ENCODE results near the gene PPIH.
"Not testable (repeated sequence)": the region's sequence is repeated elsewhere in the genome, so short reads cannot be mapped to it uniquely, and the experiment has no call there.

Gene PPIH

DNA sequence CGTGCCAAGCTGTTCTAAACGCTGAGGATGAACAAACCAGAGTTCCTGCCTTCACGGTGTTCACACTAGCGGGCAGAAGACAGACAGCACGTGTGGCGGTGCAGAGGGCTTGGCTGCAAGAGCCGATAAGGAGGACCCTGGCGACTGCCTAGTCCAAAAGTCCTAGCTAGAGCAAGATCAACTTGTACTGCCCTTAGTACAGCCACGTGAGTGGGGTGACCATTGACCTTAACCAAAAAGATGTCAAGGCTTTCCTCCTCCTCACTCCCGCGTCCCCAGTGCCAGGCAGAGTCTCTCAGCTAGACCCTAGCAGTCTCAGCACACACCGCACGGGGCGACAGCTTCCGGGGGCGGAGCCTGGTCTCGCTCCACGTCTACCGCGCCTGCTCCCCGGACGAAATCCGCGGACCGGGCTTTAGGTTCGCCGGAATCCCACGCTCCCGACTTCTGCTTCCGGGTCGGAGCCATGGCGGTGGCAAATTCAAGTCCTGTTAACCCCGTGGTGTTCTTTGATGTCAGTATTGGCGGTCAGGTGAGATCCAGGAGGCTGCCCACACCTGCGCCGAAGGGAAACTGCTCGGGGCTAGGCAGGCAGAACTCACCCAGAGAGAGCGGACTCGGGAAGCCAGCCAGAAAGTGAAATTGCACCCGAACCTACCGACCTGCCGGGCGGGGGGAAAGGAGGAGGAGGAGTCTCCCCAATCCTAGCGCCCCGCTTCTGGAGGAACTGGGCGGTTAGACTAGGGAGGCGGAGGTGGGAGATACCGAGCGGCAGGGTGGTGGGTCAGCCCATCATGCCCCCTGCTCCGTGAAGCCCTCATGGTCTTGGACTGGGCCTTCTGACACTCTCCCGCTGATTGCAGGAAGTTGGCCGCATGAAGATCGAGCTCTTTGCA, at the start of gene PPIH:
TSS of gene PPIH (plus strand) at position 443 of the 896 bp plus-strand sequence. CDS start at position 467, 24 bp downstream.
- peak; percentile 84 to 91 for DNase-seq (ENCODE audit: low read depth in 1 of 2, low spot score in 1 of 2)

GRCh38 chr1:42613803-42614131, 44.5 kb upstream of the PPIH start:
- DNase-seq (ENCODE audit: low read depth in 1 of 2, low spot score in 1 of 2) = no peak

DNA sequence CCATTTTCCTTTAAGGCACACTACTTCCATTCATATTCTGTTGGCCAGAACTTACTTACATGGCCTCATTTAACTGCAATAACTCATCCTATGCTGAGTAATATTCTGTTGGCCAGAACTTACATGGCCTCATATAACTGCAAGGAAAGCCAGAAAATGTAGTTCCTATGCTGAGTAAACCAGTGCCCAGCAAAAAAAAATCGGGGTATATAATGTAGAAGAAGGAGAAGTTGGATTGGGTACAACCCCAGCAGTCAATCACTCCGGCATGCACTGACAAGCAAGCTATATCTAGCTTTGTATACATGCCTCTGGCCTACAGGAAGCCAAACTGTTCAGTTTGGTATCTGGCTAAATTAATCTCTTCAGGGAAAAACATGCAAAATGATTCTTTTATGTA, 39.4 kb upstream of the PPIH start:
- DNase-seq (ENCODE audit: low read depth in 1 of 2, low spot score in 1 of 2) = no peak

GRCh38 chr1:42620307-42620706, 37.9 kb upstream of the PPIH start:
- no peak for DNase-seq (ENCODE audit: low read depth in 1 of 2, low spot score in 1 of 2)

DNA sequence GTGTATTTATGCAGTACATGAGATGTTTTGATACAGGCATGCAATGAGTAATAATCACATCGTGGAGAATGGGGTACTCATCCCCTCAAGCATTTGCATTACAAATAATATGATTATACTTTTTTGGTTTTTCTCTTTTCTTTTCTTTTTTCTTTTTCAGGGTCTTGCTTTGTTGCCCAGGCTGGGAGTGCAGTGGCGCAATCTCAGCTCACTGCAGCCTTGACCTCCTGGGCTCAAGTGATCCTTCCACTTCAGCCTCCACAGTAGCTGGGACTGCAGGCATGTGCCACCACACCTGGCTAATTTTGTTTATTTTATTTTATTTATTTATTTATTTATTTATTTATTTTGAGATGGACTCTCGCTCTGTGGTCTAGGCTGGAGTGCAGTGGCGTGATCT, 37.0 kb upstream of the PPIH start:
- DNase-seq (ENCODE audit: low read depth in 1 of 2, low spot score in 1 of 2) = not testable (repeated sequence)

GRCh38 chr1:42627205-42627604, 31.0 kb upstream of the PPIH start:
- DNase-seq (ENCODE audit: low read depth in 1 of 2, low spot score in 1 of 2) = not testable (repeated sequence)

GRCh38 chr1:42639116-42639515, 19.1 kb upstream of the PPIH start:
- no peak for DNase-seq (ENCODE audit: low read depth in 1 of 2, low spot score in 1 of 2)

DNA sequence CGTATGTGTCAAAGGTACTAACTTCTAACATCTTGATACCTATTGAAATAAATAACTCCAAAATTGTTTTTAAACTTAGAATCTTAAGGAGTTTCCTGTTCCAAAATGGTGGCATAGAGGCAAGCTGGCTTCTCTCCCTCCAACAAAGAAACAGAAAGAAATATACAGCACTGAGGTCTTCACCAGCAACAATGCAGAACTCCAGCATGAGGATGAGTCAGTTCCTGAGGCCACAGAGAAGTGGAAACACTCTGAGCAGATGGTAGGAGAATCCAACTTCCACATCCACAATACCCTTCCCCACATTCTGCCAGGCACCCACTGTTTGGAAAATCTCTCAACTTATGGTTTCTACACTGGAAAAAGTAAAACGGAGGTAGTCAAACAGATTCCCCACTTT, 12.2 kb upstream of the PPIH start:
- no peak for DNase-seq (ENCODE audit: low read depth in 1 of 2, low spot score in 1 of 2)

GRCh38 chr1:42657201-42657600, 1.0 kb upstream of the PPIH start:
- DNase-seq (ENCODE audit: low read depth in 1 of 2, low spot score in 1 of 2) = no peak

DNA sequence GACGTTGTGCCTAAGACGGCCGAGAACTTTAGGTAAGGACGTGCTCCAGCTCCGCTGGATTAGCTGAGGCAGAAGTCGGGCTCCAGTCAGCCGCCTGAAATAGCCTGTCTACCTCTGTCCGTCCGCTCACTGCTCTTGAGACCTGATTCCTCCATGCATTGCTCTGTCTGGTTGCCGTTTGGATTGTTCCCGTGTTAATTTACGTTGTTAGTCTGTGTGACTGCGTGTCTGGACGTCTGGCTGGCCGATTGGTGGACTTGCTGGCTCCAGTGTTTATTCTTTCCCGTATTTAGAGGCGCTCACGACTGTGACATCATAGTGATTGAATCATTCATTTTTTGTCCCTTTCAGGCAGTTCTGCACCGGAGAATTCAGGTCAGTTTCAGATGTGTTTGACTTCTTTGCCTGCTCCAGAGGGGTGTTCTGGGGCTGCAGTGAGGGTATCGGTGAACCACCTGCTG, 684 bp downstream of the PPIH start:
- DNase-seq (ENCODE audit: low read depth in 1 of 2, low spot score in 1 of 2) = no peak

DNA sequence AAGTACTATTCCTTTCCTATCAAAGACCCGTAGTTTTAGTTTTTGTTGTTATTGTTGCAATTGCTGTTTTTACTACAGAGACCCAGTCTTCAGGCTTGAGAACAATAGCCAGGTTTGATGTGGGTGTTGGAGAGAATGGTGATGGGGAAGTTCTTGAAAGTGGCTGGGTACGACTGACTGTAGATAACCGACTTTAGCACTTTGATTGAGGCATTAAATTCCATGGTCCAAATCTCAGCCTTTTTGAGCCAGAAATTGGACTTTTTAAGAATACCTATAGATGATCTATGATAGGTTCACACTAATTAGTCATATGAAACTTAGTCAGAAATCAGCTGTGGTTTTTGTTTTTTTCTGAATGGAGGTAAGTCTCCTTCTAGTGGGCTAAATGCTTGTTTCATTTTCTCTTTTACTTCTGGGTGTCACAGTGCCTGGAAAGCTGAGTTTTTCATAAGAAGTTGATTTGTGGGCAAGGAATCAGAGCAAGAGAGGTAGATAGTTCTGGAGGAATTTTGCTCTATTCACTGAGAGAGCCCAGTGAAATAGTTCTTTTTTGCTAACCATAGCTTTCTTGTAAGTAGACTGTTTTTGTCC, 2.8 kb downstream of the PPIH start:
- no peak for DNase-seq (ENCODE audit: low read depth in 1 of 2, low spot score in 1 of 2)

DNA sequence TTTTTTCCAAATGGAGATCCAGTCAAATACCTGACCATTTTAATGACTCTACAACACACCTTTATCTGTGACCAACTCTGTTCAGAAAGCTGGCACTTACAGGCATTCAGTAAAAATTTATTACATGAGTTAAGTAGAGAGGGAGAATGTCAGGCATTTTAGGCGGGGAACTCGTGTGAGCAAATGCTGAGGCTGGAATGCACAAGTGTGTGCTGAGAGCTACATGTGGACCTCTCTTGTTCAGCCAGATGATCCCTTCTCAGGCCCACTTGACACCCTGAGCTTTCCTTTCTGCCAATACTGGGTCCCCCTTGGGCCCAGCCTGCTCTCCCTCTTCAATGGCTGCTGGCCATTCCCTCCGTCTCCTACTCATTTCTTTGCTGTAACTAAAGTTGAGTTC, 11.7 kb downstream of the PPIH start:
- no peak for DNase-seq (ENCODE audit: low read depth in 1 of 2, low spot score in 1 of 2)

DNA sequence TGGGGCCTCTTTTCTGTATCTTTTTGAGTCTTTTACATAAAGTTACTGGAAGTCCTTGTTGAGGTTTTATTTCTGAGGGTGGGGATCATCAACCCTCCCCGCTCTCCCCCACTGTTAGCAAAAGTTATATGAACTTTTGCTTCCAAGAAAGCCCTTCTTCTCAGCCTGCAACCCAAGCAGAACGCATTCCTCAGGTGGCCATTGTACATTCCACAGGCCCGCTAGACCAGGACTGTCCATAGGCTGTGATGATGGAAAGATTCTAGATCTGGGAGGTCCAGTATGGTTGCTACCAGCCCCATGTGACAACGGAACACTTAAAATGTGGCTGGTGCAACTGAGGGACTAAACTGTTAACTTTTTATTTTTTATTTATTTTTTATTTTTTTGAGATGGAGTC, 12.2 kb downstream of the PPIH start:
- DNase-seq (ENCODE audit: low read depth in 1 of 2, low spot score in 1 of 2) = no peak

GRCh38 chr1:42674214-42674613, 16.0 kb downstream of the PPIH start:
- DNase-seq (ENCODE audit: low read depth in 1 of 2, low spot score in 1 of 2) = no peak

- no peak for DNase-seq (ENCODE audit: low read depth in 1 of 2, low spot score in 1 of 2)
These were observed 16.5 kb downstream of the PPIH start for GRCh38 chr1:42674682-42675081.

GRCh38 chr1:42675467-42675866, 17.2 kb downstream of the PPIH start:
- no peak for DNase-seq (ENCODE audit: low read depth in 1 of 2, low spot score in 1 of 2)

DNA sequence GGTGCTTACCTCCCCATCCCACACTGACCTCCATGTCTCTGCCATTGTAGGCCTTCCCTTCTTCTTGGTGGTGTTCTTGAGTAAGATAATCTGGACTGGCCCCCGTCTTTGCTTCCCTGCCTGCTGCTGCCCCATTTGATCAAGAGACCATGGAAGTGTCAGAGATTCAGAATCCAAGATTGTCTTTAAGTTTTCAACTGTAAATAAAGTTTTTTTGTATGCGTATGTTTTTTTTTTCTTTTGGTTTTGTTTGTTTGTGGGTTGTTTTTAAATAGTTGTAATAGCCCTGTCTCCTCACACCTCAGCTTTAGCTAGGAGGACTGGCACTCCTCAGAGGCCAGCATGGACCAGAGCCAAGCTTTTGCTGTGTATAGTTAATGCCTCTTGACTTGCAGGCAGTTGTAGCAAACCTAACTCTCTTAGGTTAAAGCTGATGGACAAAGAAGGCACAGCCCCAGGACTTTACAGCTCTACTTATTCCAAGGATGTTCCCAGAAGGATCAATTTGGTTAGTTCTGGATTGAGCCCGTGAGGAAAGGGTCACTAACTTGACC, 18.4 kb downstream of the PPIH start:
- no peak for DNase-seq (ENCODE audit: low read depth in 1 of 2, low spot score in 1 of 2)

- no peak for DNase-seq (ENCODE audit: low read depth in 1 of 2, low spot score in 1 of 2)
These were observed 21.3 kb downstream of the PPIH start for GRCh38 chr1:42679364-42679983.

- DNase-seq (ENCODE audit: low read depth in 1 of 2, low spot score in 1 of 2) = no peak
These were observed 21.8 kb downstream of the PPIH start for GRCh38 chr1:42680055-42680454.

- no peak for DNase-seq (ENCODE audit: low read depth in 1 of 2, low spot score in 1 of 2)
These were observed 22.9 kb downstream of the PPIH start for GRCh38 chr1:42680921-42681683.

Measured in stimulated activated CD4-positive, alpha-beta T cell treated with anti-CD3 and anti-CD28 coated beads, Interleukin-15, amount 100 ng/mL, for 1 hour (primary cell).